HepG2 (cell line): ENCODE measurements around the gene ADGRG1. TPM values are rescaled to one million over a fixed set of nuclear protein-coding genes. Genes with fewer than 3 reads are reported as not detected.
A peak's percentile ranks its signal among the peaks of the same experiment; 100 is the strongest.

Experiments
- ATM ChIP-seq: fragments of 450-650 bp; IDR thresholded peaks from 2 replicates; pipeline ENCODE4 v1.7.1; 2017; ENCODE audit warnings: mild to moderate bottlenecking, borderline replicate concordance
- DMTF1 ChIP-seq: sonication (generic); formaldehyde crosslinking; IDR thresholded peaks from 2 replicates; pipeline ENCODE4 v1.4.0; 2020; ENCODE audit warnings: mild to moderate bottlenecking, missing genetic modification reagents
- FOXK2 ChIP-seq: fragments of 450-650 bp; IDR thresholded peaks from 2 replicates; pipeline ENCODE4 v1.6.1; 2016
- GATAD2A ChIP-seq: IDR thresholded peaks from 2 replicates; pipeline ENCODE4 v1.6.1; 2016
- HNRNPH1 ChIP-seq: fragments of 200-400 bp; formaldehyde crosslinking; optimal IDR thresholded peaks from 2 replicates; pipeline ENCODE3; 2017; ENCODE audit warnings: mild to moderate bottlenecking, low read depth, low read length
- MXD3 ChIP-seq: IDR thresholded peaks from 2 replicates; pipeline ENCODE4 v1.6.1; 2016; ENCODE audit warnings: mild to moderate bottlenecking, missing biosample characterization, missing genetic modification reagents
- PCBP1 ChIP-seq: fragments of 200-400 bp; formaldehyde crosslinking; IDR thresholded peaks from 2 replicates; pipeline ENCODE4 v1.6.1; 2017; ENCODE audit warnings: mild to moderate bottlenecking, low read depth, low read length, borderline replicate concordance
- SP5 ChIP-seq: IDR thresholded peaks from 2 replicates; pipeline ENCODE4 v1.6.1; 2016; ENCODE audit warnings: low read depth, borderline replicate concordance
- YEATS4 ChIP-seq: sonication (generic); formaldehyde crosslinking; IDR thresholded peaks from 2 replicates; pipeline ENCODE4 v1.4.0; 2020; ENCODE audit warnings: missing genetic modification reagents, borderline replicate concordance
- ZMAT3 ChIP-seq: sonication (generic); formaldehyde crosslinking; conservative IDR thresholded peaks from 2 replicates; pipeline ENCODE4 v1.7.0; 2021; ENCODE audit warnings: missing genetic modification reagents
- ZNF510 ChIP-seq: sonication (generic); formaldehyde crosslinking; IDR thresholded peaks from 2 replicates; pipeline ENCODE4 v1.4.0; 2020; ENCODE audit warnings: low read depth, mild to moderate bottlenecking, missing genetic modification reagents
- ZNF7 ChIP-seq: IDR thresholded peaks from 2 replicates; pipeline ENCODE4 v1.6.1; 2016; ENCODE audit warnings: missing biosample characterization, missing genetic modification reagents
- ZNF879 ChIP-seq: sonication (generic); formaldehyde crosslinking; IDR thresholded peaks from 2 replicates; pipeline ENCODE4 v1.8.1; 2023; ENCODE audit warnings: missing genetic modification reagents
- polyA plus RNA-seq, 8 experiments: library from polyadenylated mRNA; depleted of rRNA in 3 of 8; stranded (reverse) in 7 of 8; unstranded in 1 of 8; fragments of >200 nt; fragmentation: Illumina TruSeq in 4 of 8; extraction: Trizol in 4 of 8; gene quantifications; 2 replicates each; pipeline versions ENCODE4 v1.2.1 to v1.2.3, GENCODE V29; 2011 to 2016; ENCODE audit warnings: low read depth in 4 of 8, missing spikeins in 1 of 8, mixed read lengths in 1 of 8; ENCODE audit not compliant: insufficient read depth in 1 of 8
- total RNA-seq, 5 experiments: library from RNA; depleted of rRNA; stranded (reverse); fragments of >200 nt; fragmentation: Illumina TruSeq; extraction: Trizol; gene quantifications; 2 replicates each; pipeline ENCODE4 v1.2.3, GENCODE V29; 2016; ENCODE audit warnings: low read depth in 1 of 5
- TF ChIP-seq, protein P1 (sequence below): sonication (generic); formaldehyde crosslinking; IDR thresholded peaks from 2 replicates; pipeline ENCODE4 v1.4.0; 2020; ENCODE audit warnings: missing genetic modification reagents, borderline replicate concordance
- TF ChIP-seq, protein P2 (sequence below): sonication (generic); formaldehyde crosslinking; IDR thresholded peaks from 2 replicates; pipeline ENCODE4 v1.8.1; 2023; ENCODE audit warnings: missing genetic modification reagents, inconsistent platforms, borderline replicate concordance
- TF ChIP-seq, protein P3 (sequence below): sonication (generic); formaldehyde crosslinking; IDR thresholded peaks from 2 replicates; pipeline ENCODE4 v1.4.0; 2020; ENCODE audit warnings: mild to moderate bottlenecking, missing genetic modification reagents, borderline replicate concordance
- TF ChIP-seq, protein P4 (sequence below): sonication (generic); formaldehyde crosslinking; IDR thresholded peaks from 2 replicates; pipeline ENCODE4 v1.4.0; 2020; ENCODE audit warnings: low read depth, mild to moderate bottlenecking, missing genetic modification reagents
- TF ChIP-seq, protein P5 (sequence below): sonication (generic); formaldehyde crosslinking; IDR thresholded peaks from 2 replicates; pipeline ENCODE4 v1.5.0; 2020; ENCODE audit warnings: missing genetic modification reagents

ADGRG1 gene
- total and polyA plus RNA-seq, 2 of the 13 experiments (the other 11 are each of a cell fraction or from before 2014, with no cell fraction given), result 2.7 to 5.9 TPM

GRCh38 chr16:57624044-57624688, 4.3 kb upstream of the ADGRG1 start (continued):
- TF ChIP-seq, protein P1, sequence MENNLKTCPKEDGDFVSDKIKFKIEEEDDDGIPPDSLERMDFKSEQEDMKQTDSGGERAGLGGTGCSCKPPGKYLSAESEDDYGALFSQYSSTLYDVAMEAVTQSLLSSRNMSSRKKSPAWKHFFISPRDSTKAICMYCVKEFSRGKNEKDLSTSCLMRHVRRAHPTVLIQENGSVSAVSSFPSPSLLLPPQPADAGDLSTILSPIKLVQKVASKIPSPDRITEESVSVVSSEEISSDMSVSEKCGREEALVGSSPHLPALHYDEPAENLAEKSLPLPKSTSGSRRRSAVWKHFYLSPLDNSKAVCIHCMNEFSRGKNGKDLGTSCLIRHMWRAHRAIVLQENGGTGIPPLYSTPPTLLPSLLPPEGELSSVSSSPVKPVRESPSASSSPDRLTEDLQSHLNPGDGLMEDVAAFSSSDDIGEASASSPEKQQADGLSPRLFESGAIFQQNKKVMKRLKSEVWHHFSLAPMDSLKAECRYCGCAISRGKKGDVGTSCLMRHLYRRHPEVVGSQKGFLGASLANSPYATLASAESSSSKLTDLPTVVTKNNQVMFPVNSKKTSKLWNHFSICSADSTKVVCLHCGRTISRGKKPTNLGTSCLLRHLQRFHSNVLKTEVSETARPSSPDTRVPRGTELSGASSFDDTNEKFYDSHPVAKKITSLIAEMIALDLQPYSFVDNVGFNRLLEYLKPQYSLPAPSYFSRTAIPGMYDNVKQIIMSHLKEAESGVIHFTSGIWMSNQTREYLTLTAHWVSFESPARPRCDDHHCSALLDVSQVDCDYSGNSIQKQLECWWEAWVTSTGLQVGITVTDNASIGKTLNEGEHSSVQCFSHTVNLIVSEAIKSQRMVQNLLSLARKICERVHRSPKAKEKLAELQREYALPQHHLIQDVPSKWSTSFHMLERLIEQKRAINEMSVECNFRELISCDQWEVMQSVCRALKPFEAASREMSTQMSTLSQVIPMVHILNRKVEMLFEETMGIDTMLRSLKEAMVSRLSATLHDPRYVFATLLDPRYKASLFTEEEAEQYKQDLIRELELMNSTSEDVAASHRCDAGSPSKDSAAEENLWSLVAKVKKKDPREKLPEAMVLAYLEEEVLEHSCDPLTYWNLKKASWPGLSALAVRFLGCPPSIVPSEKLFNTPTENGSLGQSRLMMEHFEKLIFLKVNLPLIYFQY (CRISPR knock-in tag), result no peak
- TF ChIP-seq PCBP1 (no peak), MXD3 (CRISPR knock-in tag) (no peak), GATAD2A (CRISPR knock-in tag) (peak; percentile 80), ZNF510 (no peak), ATM (no peak), SP5 (CRISPR knock-in tag) (peak; percentile 23; the same call in 1 of the 2 replicates), ZNF7 (CRISPR knock-in tag) (no peak), DMTF1 (CRISPR knock-in tag) (no peak), YEATS4 (CRISPR knock-in tag) (0 out of 2 replicates have a peak, but pooled peaks have one; percentile 46), ZMAT3 (CRISPR knock-in tag) (no peak), ZNF879 (CRISPR knock-in tag) (no peak), FOXK2 (no peak), HNRNPH1 (no peak)
- TF ChIP-seq, protein P2, sequence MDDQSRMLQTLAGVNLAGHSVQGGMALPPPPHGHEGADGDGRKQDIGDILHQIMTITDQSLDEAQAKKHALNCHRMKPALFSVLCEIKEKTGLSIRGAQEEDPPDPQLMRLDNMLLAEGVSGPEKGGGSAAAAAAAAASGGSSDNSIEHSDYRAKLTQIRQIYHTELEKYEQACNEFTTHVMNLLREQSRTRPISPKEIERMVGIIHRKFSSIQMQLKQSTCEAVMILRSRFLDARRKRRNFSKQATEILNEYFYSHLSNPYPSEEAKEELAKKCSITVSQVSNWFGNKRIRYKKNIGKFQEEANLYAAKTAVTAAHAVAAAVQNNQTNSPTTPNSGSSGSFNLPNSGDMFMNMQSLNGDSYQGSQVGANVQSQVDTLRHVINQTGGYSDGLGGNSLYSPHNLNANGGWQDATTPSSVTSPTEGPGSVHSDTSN (CRISPR knock-in tag), result no peak
- TF ChIP-seq, protein P3, sequence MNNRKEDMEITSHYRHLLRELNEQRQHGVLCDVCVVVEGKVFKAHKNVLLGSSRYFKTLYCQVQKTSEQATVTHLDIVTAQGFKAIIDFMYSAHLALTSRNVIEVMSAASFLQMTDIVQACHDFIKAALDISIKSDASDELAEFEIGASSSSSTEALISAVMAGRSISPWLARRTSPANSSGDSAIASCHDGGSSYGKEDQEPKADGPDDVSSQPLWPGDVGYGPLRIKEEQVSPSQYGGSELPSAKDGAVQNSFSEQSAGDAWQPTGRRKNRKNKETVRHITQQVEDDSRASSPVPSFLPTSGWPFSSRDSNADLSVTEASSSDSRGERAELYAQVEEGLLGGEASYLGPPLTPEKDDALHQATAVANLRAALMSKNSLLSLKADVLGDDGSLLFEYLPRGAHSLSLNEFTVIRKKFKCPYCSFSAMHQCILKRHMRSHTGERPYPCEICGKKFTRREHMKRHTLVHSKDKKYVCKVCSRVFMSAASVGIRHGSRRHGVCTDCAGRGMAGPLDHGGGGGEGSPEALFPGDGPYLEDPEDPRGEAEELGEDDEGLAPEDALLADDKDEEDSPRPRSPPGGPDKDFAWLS (CRISPR knock-in tag), result no peak
- TF ChIP-seq, protein P4, sequence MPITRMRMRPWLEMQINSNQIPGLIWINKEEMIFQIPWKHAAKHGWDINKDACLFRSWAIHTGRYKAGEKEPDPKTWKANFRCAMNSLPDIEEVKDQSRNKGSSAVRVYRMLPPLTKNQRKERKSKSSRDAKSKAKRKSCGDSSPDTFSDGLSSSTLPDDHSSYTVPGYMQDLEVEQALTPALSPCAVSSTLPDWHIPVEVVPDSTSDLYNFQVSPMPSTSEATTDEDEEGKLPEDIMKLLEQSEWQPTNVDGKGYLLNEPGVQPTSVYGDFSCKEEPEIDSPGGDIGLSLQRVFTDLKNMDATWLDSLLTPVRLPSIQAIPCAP, result no peak
- TF ChIP-seq, protein P5, sequence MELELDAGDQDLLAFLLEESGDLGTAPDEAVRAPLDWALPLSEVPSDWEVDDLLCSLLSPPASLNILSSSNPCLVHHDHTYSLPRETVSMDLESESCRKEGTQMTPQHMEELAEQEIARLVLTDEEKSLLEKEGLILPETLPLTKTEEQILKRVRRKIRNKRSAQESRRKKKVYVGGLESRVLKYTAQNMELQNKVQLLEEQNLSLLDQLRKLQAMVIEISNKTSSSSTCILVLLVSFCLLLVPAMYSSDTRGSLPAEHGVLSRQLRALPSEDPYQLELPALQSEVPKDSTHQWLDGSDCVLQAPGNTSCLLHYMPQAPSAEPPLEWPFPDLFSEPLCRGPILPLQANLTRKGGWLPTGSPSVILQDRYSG, result no peak
